Measurements from ENCODE around the gene GIPC2.
A peak's percentile ranks its signal among the peaks of the same experiment; 100 is the strongest.
"Not testable (repeated sequence)": the region's sequence is repeated elsewhere in the genome, so short reads cannot be mapped to it uniquely, and the experiment has no call there.

Gene GIPC2

GRCh38 chr1:78061825-78062523, 16.2 kb downstream of the GIPC2 start:
- no peak for TF ChIP-seq CTCF (IDR thresholded peaks at IDR 0.05; ENCODE audit: insufficient read depth, low read depth, low read length, missing control alignments)
- peak; percentile 52 for DNase-seq (ENCODE audit: low read depth)
- H3K4me3 ChIP-seq (ENCODE audit: low read length): no peak overlapping the region

GRCh38 chr1:78064886-78065285, 19.1 kb downstream of the GIPC2 start:
- DNase-seq (ENCODE audit: low read depth); H3K4me3 ChIP-seq (ENCODE audit: low read length): not testable (repeated sequence)

- no peak overlapping the region for H3K4me3 ChIP-seq (ENCODE audit: low read length)
- TF ChIP-seq CTCF (IDR thresholded peaks at IDR 0.05; ENCODE audit: insufficient read depth, low read depth, low read length, missing control alignments): no peak
- no peak for DNase-seq (ENCODE audit: low read depth)
Measured at GRCh38 chr1:78068681-78069283, 23.0 kb downstream of the GIPC2 start.

GRCh38 chr1:78069784-78070183, 24.0 kb downstream of the GIPC2 start:
- no peak for TF ChIP-seq CTCF (IDR thresholded peaks at IDR 0.05; ENCODE audit: insufficient read depth, low read depth, low read length, missing control alignments)
- DNase-seq (ENCODE audit: low read depth): peak; percentile 54
- no peak overlapping the region for H3K4me3 ChIP-seq (ENCODE audit: low read length)

- DNase-seq (ENCODE audit: low read depth): no peak
Measured at GRCh38 chr1:78070210-78070609, 24.4 kb downstream of the GIPC2 start.

GRCh38 chr1:78070758-78071157, 25.0 kb downstream of the GIPC2 start:
- TF ChIP-seq CTCF (IDR thresholded peaks at IDR 0.05; ENCODE audit: insufficient read depth, low read depth, low read length, missing control alignments): no peak

More at GRCh38 chr1:78070210-78070609, 24.4 kb downstream of the GIPC2 start:
- H3K4me3 ChIP-seq (ENCODE audit: low read length): no peak overlapping the region
- TF ChIP-seq CTCF (IDR thresholded peaks at IDR 0.05; ENCODE audit: insufficient read depth, low read depth, low read length, missing control alignments): no peak

GRCh38 chr1:78071696-78072095, 25.9 kb downstream of the GIPC2 start:
- no peak overlapping the region for H3K4me3 ChIP-seq (ENCODE audit: low read length)
- no peak for TF ChIP-seq CTCF (IDR thresholded peaks at IDR 0.05; ENCODE audit: insufficient read depth, low read depth, low read length, missing control alignments)
- DNase-seq (ENCODE audit: low read depth): peak; percentile 90

More at GRCh38 chr1:78070758-78071157, 25.0 kb downstream of the GIPC2 start:
- no peak overlapping the region for H3K4me3 ChIP-seq (ENCODE audit: low read length)
- DNase-seq (ENCODE audit: low read depth): peak; percentile 92
